Limb (tissue), 2 donors: Measurements from ENCODE around the gene SMAD3.

Experiments
- DNase-seq, 2 donors: peaks; one replicate each; pipeline ENCODE4 v3.0.0-alpha.2; 2016; ENCODE audit errors: extremely low spot score in 2 of 2

SMAD3 gene

GRCh38 chr15:67080118-67080899, 14.9 kb downstream of the SMAD3 start:
- DNase-seq = no peak

- DNase-seq = no peak
These were observed 15.6 kb downstream of the SMAD3 start for GRCh38 chr15:67080900-67081431.

GRCh38 chr15:67082007-67082536, 16.7 kb downstream of the SMAD3 start:
- DNase-seq = no peak

GRCh38 chr15:67083135-67083762, 17.8 kb downstream of the SMAD3 start:
- DNase-seq = no peak

- no peak for DNase-seq
These were observed 19.2 kb downstream of the SMAD3 start for GRCh38 chr15:67084561-67084960.

- DNase-seq = no peak
These were observed 19.9 kb downstream of the SMAD3 start for GRCh38 chr15:67085237-67085817.

- DNase-seq = no peak
These were observed 20.6 kb downstream of the SMAD3 start for GRCh38 chr15:67085818-67086636.

- DNase-seq = no peak
These were observed 21.2 kb downstream of the SMAD3 start for GRCh38 chr15:67086637-67086914.

- no peak for DNase-seq
These were observed 22.2 kb downstream of the SMAD3 start for GRCh38 chr15:67087507-67088172.

GRCh38 chr15:67089217-67090193, 24.1 kb downstream of the SMAD3 start:
- no peak for DNase-seq

GRCh38 chr15:67090297-67091070, 25.1 kb downstream of the SMAD3 start:
- DNase-seq = no peak

- DNase-seq = no peak
These were observed 25.9 kb downstream of the SMAD3 start for GRCh38 chr15:67091071-67091979.

GRCh38 chr15:67091980-67092677, 26.7 kb downstream of the SMAD3 start:
- no peak for DNase-seq

GRCh38 chr15:67092752-67093503, 27.5 kb downstream of the SMAD3 start:
- DNase-seq = no peak

GRCh38 chr15:67093504-67093862, 28.1 kb downstream of the SMAD3 start:
- no peak for DNase-seq

GRCh38 chr15:67094001-67094826, 28.8 kb downstream of the SMAD3 start:
- DNase-seq = no peak
